ENCODE data around the gene CXCL12. TPM values are rescaled to one million over a fixed set of nuclear protein-coding genes. Genes with fewer than 3 reads are reported as not detected.

CXCL12 gene
- total RNA-seq, 4 donors from 2014 or later, result 44.7 to 81.2 (median 56.9) TPM

DNA sequence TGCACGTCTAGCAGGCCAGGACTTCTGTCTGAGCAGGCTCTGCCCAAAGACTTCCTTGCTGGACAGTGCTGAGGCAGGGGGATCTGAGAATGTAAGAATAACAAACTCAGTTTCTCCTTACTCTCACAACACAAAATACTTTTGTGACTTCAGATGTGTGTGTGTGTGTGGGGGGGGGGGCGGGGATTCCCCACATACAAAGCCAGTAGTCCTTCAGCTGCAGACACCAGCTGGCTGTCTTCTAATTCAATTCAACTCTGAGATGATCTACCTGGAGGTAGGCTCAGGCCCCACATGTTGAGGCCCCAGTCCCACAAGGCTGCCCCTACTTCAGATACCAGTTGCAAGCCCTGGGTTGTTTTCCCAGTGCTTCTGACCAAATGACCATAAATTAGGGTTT is 4.7 kb upstream of the CXCL12 start:
- Histone ChIP-seq H3K4me1 (peaks cover 0 to 18% (median 2%) of the 10 kb centered on the region in 3 donors), H3K4me3 (no peak overlapping the region), H3K27ac (no peak overlapping the region), H3K36me3 (no peaks in the 10 kb centered on the region), H3K9me3 (no peaks in the 10 kb centered on the region), H3K27me3 (peaks cover 51% of the 10 kb centered on the region)
- 80% methylated on average over 1 of the region's 2 CpGs; no CpG with 5 or more reads in 1 of the 2 donors for WGBS, 2 donors (ENCODE audit: low coverage in 1 of 2)
- TF ChIP-seq POLR2A (IDR thresholded peaks at IDR 0.05), result no peak
- TF ChIP-seq EP300 (IDR thresholded peaks at IDR 0.05), result no peak
- TF ChIP-seq, protein P1, sequence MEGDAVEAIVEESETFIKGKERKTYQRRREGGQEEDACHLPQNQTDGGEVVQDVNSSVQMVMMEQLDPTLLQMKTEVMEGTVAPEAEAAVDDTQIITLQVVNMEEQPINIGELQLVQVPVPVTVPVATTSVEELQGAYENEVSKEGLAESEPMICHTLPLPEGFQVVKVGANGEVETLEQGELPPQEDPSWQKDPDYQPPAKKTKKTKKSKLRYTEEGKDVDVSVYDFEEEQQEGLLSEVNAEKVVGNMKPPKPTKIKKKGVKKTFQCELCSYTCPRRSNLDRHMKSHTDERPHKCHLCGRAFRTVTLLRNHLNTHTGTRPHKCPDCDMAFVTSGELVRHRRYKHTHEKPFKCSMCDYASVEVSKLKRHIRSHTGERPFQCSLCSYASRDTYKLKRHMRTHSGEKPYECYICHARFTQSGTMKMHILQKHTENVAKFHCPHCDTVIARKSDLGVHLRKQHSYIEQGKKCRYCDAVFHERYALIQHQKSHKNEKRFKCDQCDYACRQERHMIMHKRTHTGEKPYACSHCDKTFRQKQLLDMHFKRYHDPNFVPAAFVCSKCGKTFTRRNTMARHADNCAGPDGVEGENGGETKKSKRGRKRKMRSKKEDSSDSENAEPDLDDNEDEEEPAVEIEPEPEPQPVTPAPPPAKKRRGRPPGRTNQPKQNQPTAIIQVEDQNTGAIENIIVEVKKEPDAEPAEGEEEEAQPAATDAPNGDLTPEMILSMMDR (IDR thresholded peaks at IDR 0.05), result no peak
- no peak for TF ChIP-seq POLR2AphosphoS5 (IDR thresholded peaks at IDR 0.05)
- ATAC-seq, result no peak

DNA sequence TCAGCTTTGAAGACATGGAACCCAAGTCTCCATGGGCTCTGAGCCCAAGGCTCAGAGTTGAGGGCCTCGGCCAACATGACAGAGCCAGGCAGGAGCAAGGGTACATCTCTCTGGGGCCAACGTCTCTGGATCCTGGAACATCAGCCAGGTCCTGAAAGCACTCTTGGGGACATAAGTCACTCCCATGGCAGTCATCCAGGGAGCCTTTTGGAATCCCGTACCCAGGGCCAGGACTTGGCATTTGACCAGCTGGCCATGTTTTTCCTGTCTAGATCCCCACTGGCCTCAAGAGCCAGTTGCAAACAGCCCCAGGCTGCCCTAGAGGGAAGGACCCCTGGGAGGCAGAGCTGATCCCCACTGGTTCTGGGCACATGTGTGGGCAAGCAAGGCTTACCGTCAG is 4.3 kb upstream of the CXCL12 start:
- Histone ChIP-seq H3K36me3 (no peaks in the 10 kb centered on the region), H3K27ac (no peak overlapping the region), H3K4me3 (no peak overlapping the region), H3K4me1 (peaks cover 0 to 22% (median 2%) of the 10 kb centered on the region in 3 donors), H3K27me3 (peaks cover 55% of the 10 kb centered on the region), H3K9me3 (no peaks in the 10 kb centered on the region)
- TF ChIP-seq, protein P1 (IDR thresholded peaks at IDR 0.05), result no peak
- no peak for TF ChIP-seq POLR2AphosphoS5 (IDR thresholded peaks at IDR 0.05)
- TF ChIP-seq EP300 (IDR thresholded peaks at IDR 0.05), result no peak
- no peak for TF ChIP-seq POLR2A (IDR thresholded peaks at IDR 0.05)
- ATAC-seq, result no peak
- no CpG with 5 or more reads among the region's 4 CpGs for WGBS, 2 donors (ENCODE audit: low coverage in 1 of 2)

DNA sequence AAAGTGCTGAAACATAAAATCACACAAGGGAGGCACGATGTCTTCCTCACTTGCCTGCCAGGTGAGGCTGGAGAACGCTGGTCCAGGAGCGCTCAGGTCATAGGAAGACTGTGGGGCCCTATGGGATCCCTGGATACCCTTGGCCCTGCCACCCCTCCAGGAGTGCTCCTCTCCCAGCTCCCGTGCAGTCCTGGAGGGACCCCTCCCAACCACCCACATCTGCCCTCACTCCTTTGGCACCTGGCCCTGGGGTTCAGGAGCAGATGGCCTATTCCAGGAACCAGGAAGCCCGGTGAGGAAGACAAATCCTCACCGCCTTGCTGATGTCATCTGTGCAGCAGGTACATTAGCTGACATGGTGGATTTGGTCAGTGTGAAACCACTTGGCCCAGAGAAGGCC is 3.7 kb upstream of the CXCL12 start:
- ATAC-seq, result no peak
- H3K36me3 ChIP-seq, result no peaks in the 10 kb centered on the region
- peaks cover 56% of the 10 kb centered on the region for H3K27me3 ChIP-seq
- no peaks in the 10 kb centered on the region for H3K9me3 ChIP-seq
- peaks cover 0 to 27% (median 2%) of the 10 kb centered on the region in 3 donors for H3K4me1 ChIP-seq
- WGBS, 2 donors (ENCODE audit: low coverage in 1 of 2), result 86 to 88% methylated on average over 1 to 5 of the region's 6 CpGs
- TF ChIP-seq, protein P1 (IDR thresholded peaks at IDR 0.05), result no peak
- TF ChIP-seq EP300 (IDR thresholded peaks at IDR 0.05) (no peak), POLR2A (IDR thresholded peaks at IDR 0.05) (no peak), POLR2AphosphoS5 (IDR thresholded peaks at IDR 0.05) (no peak)
- H3K4me3 ChIP-seq, result no peak overlapping the region
- H3K27ac ChIP-seq, result no peak overlapping the region

GRCh38 chr10:44387853-44388251 is 3.0 kb upstream of the CXCL12 start:
- H3K9me3 ChIP-seq, result no peaks in the 10 kb centered on the region
- no peaks in the 10 kb centered on the region for H3K36me3 ChIP-seq
- H3K27ac ChIP-seq, result no peak overlapping the region
- no peak for TF ChIP-seq POLR2AphosphoS5 (IDR thresholded peaks at IDR 0.05)
- TF ChIP-seq, protein P1 (IDR thresholded peaks at IDR 0.05), result no peak
- no peak for TF ChIP-seq POLR2A (IDR thresholded peaks at IDR 0.05)
- TF ChIP-seq EP300 (IDR thresholded peaks at IDR 0.05), result no peak
- 60 to 88% methylated on average over 2 to 3 of the region's 7 CpGs for WGBS, 2 donors (ENCODE audit: low coverage in 1 of 2)
- no peak overlapping the region for H3K4me3 ChIP-seq
- no peak for ATAC-seq
- peaks cover 61% of the 10 kb centered on the region for H3K27me3 ChIP-seq
- H3K4me1 ChIP-seq, result peaks cover 0 to 29% (median 2%) of the 10 kb centered on the region in 3 donors

DNA sequence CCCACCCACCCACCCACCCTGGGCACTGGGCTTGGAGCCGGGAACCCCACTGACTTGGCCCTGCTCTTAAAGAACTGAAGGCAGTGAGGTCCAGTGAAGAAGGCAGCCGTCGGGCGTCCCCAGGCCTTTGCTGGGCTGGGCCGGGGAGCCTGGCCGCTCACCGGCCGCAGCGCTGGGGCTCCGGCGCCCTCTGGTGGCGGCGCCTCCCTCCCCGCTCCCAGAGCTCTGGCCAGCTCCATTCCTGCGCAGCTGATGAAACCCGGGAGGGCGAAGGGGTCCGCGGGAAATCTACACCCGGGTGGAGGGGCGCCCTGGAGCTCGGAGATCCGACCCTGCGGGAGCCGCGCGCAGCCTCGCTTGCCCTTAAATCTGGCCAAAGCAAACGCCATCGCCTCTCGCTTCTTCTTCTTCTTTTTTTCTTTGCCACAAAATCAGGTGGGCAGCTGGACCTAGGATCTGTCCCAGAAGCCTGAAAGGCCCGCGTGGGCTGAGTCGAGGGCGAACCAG is 1.7 kb upstream of the CXCL12 start:
- H3K9me3 ChIP-seq, result no peaks in the 10 kb centered on the region
- peaks cover 60% of the 10 kb centered on the region for H3K27me3 ChIP-seq
- H3K4me3 ChIP-seq, result peak overlapping the region in 1 of 2 donors; percentile 65
- peak; percentile 72 for ATAC-seq
- no peak for TF ChIP-seq EP300 (IDR thresholded peaks at IDR 0.05)
- TF ChIP-seq POLR2AphosphoS5 (IDR thresholded peaks at IDR 0.05), result no peak
- TF ChIP-seq, protein P1 (IDR thresholded peaks at IDR 0.05), result peak in 3 of 4 experiments; percentile 89 to 96 (median 91)
- no peak for TF ChIP-seq POLR2A (IDR thresholded peaks at IDR 0.05)
- peak overlapping the region in 1 of 4 donors; percentile 81 for H3K27ac ChIP-seq
- 5 to 15% methylated on average over 5 to 11 of the region's 35 CpGs for WGBS, 2 donors (ENCODE audit: low coverage in 1 of 2)
- H3K36me3 ChIP-seq, result no peaks in the 10 kb centered on the region
- peaks cover 0 to 39% (median 7%) of the 10 kb centered on the region in 3 donors for H3K4me1 ChIP-seq
